ENCODE data around the gene GRIK1. TPM values are rescaled to one million over a fixed set of nuclear protein-coding genes. Genes with fewer than 3 reads are reported as not detected.
A peak's percentile ranks its signal among the peaks of the same experiment; 100 is the strongest.

The GRIK1 gene
- total and polyA plus RNA-seq, 2 experiments from 2014 or later, result not detected

GRCh38 chr21:29534448-29534847 is 405.3 kb downstream of the GRIK1 start:
- Histone ChIP-seq H3K27ac (no peak overlapping the region), H3K9me2 (ENCODE audit: insufficient read depth) (no peaks in the 10 kb centered on the region), H3K36me3 (ENCODE audit: low read depth) (no peaks in the 10 kb centered on the region), H3F3A (ENCODE audit: insufficient read depth) (peaks cover 9% of the 10 kb centered on the region; the same call in 1 of the 2 replicates), H3K9ac (no peak overlapping the region), H3K4me3 (no peak overlapping the region), H4K20me1 (ENCODE audit: insufficient read depth) (no peaks in the 10 kb centered on the region), H3K4me2 (ENCODE audit: unreplicated experiment) (no peak overlapping the region), H3K9me3 (ENCODE audit: low read depth) (no peaks in the 10 kb centered on the region), H3K27me3 (replicated peaks; ENCODE audit: insufficient read depth) (no peaks in the 10 kb centered on the region), H3K79me2 (ENCODE audit: insufficient read depth) (no peaks in the 10 kb centered on the region), H2AFZ (no peak overlapping the region), H3K4me1 (ENCODE audit: insufficient read depth) (peaks cover 15% of the 10 kb centered on the region)
- no peak for TF ChIP-seq EZH2 (IDR thresholded peaks at IDR 0.05; ENCODE audit: insufficient read depth, poor library complexity, severe bottlenecking)
- TF ChIP-seq EZH2phosphoT487 (IDR thresholded peaks at IDR 0.05; ENCODE audit: insufficient read depth, low read depth), result no peak
- WGBS, 2 experiments (ENCODE audit: low coverage in 1 of 2, low lambda C conversion rate in 2 of 2, missing lambda C conversion rate in 2 of 2), result 77 to 78% methylated on average over 3 of the region's 3 CpGs
- DNase-seq, result no peak
- in situ Hi-C loops (cut with MboI), result no loop called here

DNA sequence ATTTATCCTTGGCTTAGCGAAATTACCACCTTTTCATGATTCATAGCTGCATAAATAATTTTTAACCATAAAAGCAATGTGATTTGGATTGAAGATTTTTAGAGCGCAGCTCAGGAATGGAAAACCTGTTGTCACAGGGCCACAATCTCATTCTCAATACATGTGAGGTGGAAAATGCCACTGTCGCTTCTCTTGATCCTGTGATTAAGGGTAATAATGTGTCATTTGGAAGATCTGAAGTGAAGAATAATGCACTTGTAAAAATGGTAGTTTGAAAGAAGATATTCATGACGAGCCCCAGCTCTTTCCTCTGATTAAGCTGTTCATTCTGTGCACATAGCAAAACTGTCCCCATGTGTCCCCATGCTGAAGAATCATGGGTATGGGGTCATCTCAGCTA is 410.7 kb downstream of the GRIK1 start:
- no peaks in the 10 kb centered on the region for H3F3A ChIP-seq (ENCODE audit: insufficient read depth)
- TF ChIP-seq EZH2phosphoT487 (IDR thresholded peaks at IDR 0.05; ENCODE audit: insufficient read depth, low read depth), result no peak
- no peak for TF ChIP-seq EZH2 (IDR thresholded peaks at IDR 0.05; ENCODE audit: insufficient read depth, poor library complexity, severe bottlenecking)
- no peaks in the 10 kb centered on the region for H3K9me2 ChIP-seq (ENCODE audit: insufficient read depth)
- H3K4me2 ChIP-seq (ENCODE audit: unreplicated experiment), result no peak overlapping the region
- 91 to 92% methylated on average over 4 of the region's 4 CpGs for WGBS, 2 experiments (ENCODE audit: low coverage in 1 of 2, low lambda C conversion rate in 2 of 2, missing lambda C conversion rate in 2 of 2)
- H3K4me1 ChIP-seq (ENCODE audit: insufficient read depth), result no peaks in the 10 kb centered on the region
- H3K9ac ChIP-seq, result no peak overlapping the region
- no peaks in the 10 kb centered on the region for H3K79me2 ChIP-seq (ENCODE audit: insufficient read depth)
- no peak overlapping the region for H2AFZ ChIP-seq
- no peak overlapping the region for H3K4me3 ChIP-seq
- H3K36me3 ChIP-seq (ENCODE audit: low read depth), result no peaks in the 10 kb centered on the region
- H3K27ac ChIP-seq, result no peak overlapping the region
- H4K20me1 ChIP-seq (ENCODE audit: insufficient read depth), result no peaks in the 10 kb centered on the region
- no peaks in the 10 kb centered on the region for H3K27me3 ChIP-seq (replicated peaks; ENCODE audit: insufficient read depth)
- H3K9me3 ChIP-seq (ENCODE audit: low read depth), result no peaks in the 10 kb centered on the region
- in situ Hi-C loops (cut with MboI), result no loop called here
- DNase-seq, result no peak

DNA sequence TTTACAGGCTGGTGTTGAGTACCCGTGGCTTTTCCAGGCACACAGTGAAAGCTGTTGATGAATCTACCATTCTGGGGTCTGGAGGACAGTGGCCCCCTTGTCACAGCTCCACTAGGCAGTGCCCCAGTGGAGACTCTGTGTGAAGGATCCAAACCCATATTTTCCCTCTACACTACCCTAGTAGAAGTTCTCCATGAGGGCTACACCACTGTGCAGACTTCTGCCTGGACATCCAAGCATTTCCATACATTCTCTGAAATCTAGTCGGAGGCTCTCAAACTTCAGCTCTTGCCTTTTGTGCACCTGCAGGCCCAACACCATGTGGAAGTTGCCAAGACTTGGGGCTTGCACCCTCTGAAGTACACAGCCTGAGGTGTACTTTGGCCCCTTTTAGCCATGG is 413.3 kb downstream of the GRIK1 start:
- DNase-seq, result no peak
- Histone ChIP-seq H3K9ac (no peak overlapping the region), H3K4me1 (ENCODE audit: insufficient read depth) (no peaks in the 10 kb centered on the region), H3K36me3 (ENCODE audit: low read depth) (no peaks in the 10 kb centered on the region), H3K9me2 (ENCODE audit: insufficient read depth) (no peaks in the 10 kb centered on the region), H3F3A (ENCODE audit: insufficient read depth) (no peaks in the 10 kb centered on the region), H3K27me3 (replicated peaks; ENCODE audit: insufficient read depth) (no peaks in the 10 kb centered on the region), H3K79me2 (ENCODE audit: insufficient read depth) (no peaks in the 10 kb centered on the region), H3K9me3 (ENCODE audit: low read depth) (no peaks in the 10 kb centered on the region), H3K4me2 (ENCODE audit: unreplicated experiment) (no peak overlapping the region), H2AFZ (no peak overlapping the region), H3K4me3 (no peak overlapping the region), H3K27ac (no peak overlapping the region), H4K20me1 (ENCODE audit: insufficient read depth) (no peaks in the 10 kb centered on the region)
- in situ Hi-C loops (cut with MboI), result no loop called here
- TF ChIP-seq EZH2phosphoT487 (IDR thresholded peaks at IDR 0.05; ENCODE audit: insufficient read depth, low read depth), result no peak
- no peak for TF ChIP-seq EZH2 (IDR thresholded peaks at IDR 0.05; ENCODE audit: insufficient read depth, poor library complexity, severe bottlenecking)
- WGBS, 2 experiments (ENCODE audit: low coverage in 1 of 2, low lambda C conversion rate in 2 of 2, missing lambda C conversion rate in 2 of 2), result 85 to 89% methylated on average over 2 of the region's 2 CpGs

DNA sequence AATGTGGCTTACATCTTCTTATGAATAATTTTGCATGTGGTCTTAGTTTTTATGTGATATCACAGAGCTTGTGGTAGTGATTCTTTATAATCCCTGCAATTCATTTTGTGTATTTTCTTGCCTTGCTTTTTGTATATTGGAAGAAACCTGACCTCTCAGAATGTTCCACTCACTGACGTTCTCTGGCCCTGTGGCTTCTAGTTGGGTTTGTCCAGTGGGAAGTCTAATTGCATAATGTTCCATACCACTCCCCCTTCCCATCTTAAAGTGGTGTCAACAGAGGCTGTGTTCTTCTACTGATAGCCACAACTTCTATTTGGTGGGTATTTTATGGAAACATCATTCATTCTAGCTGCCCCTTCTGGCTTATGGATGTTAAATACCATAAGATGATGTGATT is 415.7 kb downstream of the GRIK1 start:
- Histone ChIP-seq H3K4me2 (ENCODE audit: unreplicated experiment) (no peak overlapping the region), H3K4me3 (no peak overlapping the region), H3F3A (ENCODE audit: insufficient read depth) (no peaks in the 10 kb centered on the region), H3K27ac (no peak overlapping the region), H3K79me2 (ENCODE audit: insufficient read depth) (no peaks in the 10 kb centered on the region), H2AFZ (no peak overlapping the region), H3K36me3 (ENCODE audit: low read depth) (no peaks in the 10 kb centered on the region), H3K9me2 (ENCODE audit: insufficient read depth) (no peaks in the 10 kb centered on the region), H3K27me3 (replicated peaks; ENCODE audit: insufficient read depth) (no peaks in the 10 kb centered on the region), H3K4me1 (ENCODE audit: insufficient read depth) (no peaks in the 10 kb centered on the region), H3K9me3 (ENCODE audit: low read depth) (no peaks in the 10 kb centered on the region), H4K20me1 (ENCODE audit: insufficient read depth) (no peaks in the 10 kb centered on the region), H3K9ac (no peak overlapping the region)
- in situ Hi-C loops (cut with MboI), result no loop called here
- 31 to 44% methylated on average over 1 of the region's 1 CpG for WGBS, 2 experiments (ENCODE audit: low coverage in 1 of 2, low lambda C conversion rate in 2 of 2, missing lambda C conversion rate in 2 of 2)
- no peak for TF ChIP-seq EZH2 (IDR thresholded peaks at IDR 0.05; ENCODE audit: insufficient read depth, poor library complexity, severe bottlenecking)
- no peak for TF ChIP-seq EZH2phosphoT487 (IDR thresholded peaks at IDR 0.05; ENCODE audit: insufficient read depth, low read depth)
- DNase-seq, result no peak

DNA sequence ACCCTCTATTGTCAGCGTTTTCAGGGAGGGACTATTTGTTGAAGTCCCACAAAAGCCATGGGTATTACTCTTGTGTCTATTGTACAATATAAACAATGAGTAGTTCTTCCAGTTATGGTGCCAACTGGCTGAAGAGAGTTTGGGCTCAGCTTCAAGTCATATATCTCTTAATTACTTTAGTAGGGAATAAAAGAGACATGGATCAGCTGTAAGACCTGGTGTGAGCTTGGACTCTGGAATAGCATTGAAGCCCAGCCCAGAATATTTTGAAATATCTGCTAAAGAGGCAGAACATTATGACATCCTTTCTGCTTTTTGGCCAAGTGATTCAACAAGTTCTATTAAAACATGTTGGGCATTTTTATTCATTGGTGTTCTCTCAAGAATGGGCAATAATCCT is 416.1 kb downstream of the GRIK1 start:
- TF ChIP-seq EZH2phosphoT487 (IDR thresholded peaks at IDR 0.05; ENCODE audit: insufficient read depth, low read depth) (no peak), EZH2 (IDR thresholded peaks at IDR 0.05; ENCODE audit: insufficient read depth, poor library complexity, severe bottlenecking) (no peak)
- no peaks in the 10 kb centered on the region for H3K9me3 ChIP-seq (ENCODE audit: low read depth)
- H3K4me1 ChIP-seq (ENCODE audit: insufficient read depth), result no peaks in the 10 kb centered on the region
- no peak overlapping the region for H2AFZ ChIP-seq
- no peaks in the 10 kb centered on the region for H3K36me3 ChIP-seq (ENCODE audit: low read depth)
- peak; percentile 61 for DNase-seq
- H3F3A ChIP-seq (ENCODE audit: insufficient read depth), result no peaks in the 10 kb centered on the region
- H3K9me2 ChIP-seq (ENCODE audit: insufficient read depth), result no peaks in the 10 kb centered on the region
- H3K4me3 ChIP-seq, result no peak overlapping the region
- H3K27me3 ChIP-seq (replicated peaks; ENCODE audit: insufficient read depth), result no peaks in the 10 kb centered on the region
- no peaks in the 10 kb centered on the region for H3K79me2 ChIP-seq (ENCODE audit: insufficient read depth)
- H3K4me2 ChIP-seq (ENCODE audit: unreplicated experiment), result no peak overlapping the region
- H3K27ac ChIP-seq, result no peak overlapping the region
- 60 to 63% methylated on average over 1 of the region's 1 CpG for WGBS, 2 experiments (ENCODE audit: low coverage in 1 of 2, low lambda C conversion rate in 2 of 2, missing lambda C conversion rate in 2 of 2)
- H3K9ac ChIP-seq, result no peak overlapping the region
- in situ Hi-C loops (cut with MboI), result no loop called here
- no peaks in the 10 kb centered on the region for H4K20me1 ChIP-seq (ENCODE audit: insufficient read depth)
